K562 (cell line): ENCODE results near the gene PARD3B. TPM values are rescaled to one million over a fixed set of nuclear protein-coding genes. Genes with fewer than 3 reads are reported as not detected.

Experiments
- ATAC-seq: fragments of 200-7000 bp; cut with Tn5 transposase; 3 replicates; pipeline ENCODE4 v1.9.1; 2020; ENCODE audit warnings: moderate library complexity
- BruUV-seq: library from RNA; stranded (reverse); fragments of 400-500 nt; replicated peaks from 2 replicates; lab custom pipeline; 2021; lab: Mats Ljungman, UMichigan
- CTCF ChIA-PET: fragments of 300-600 bp; formaldehyde crosslinking; extraction: SDS; loops from one replicate; lab custom pipeline; 2021; ENCODE audit warnings: low intra/inter-chr PET ratio; lab: Yijun Ruan, JAX
- POLR2A ChIA-PET: fragments of 300-600, 350-650 bp; sonication (Branson Sonifier 250); formaldehyde crosslinking; extraction: SDS; loops from one replicate; lab custom pipeline; 2021; ENCODE audit warnings: antibody characterized with exemption, inconsistent platforms; lab: Yijun Ruan, JAX
- DNase-seq, 4 experiments: peaks; one replicate each; pipeline versions ENCODE4 v3.0.0 to v3.0.0-alpha.2; 2011 to 2018; ENCODE audit warnings: low spot score in 3 of 4, mixed read lengths in 3 of 4; ENCODE audit errors: extremely low read depth in 1 of 4
- FAIRE-seq: peaks from 2 replicates; lab custom pipeline; 2011; peaks lifted over from hg19 to GRCh38; lab: Jason Lieb, UNC
- H2AFZ ChIP-seq: 2 replicates; pipeline ENCODE4 v1.6.0; 2011; ENCODE audit warnings: low read depth, low read length, control low read depth, inconsistent platforms
- H3K27ac ChIP-seq: fragments of 200-600 bp; 3 replicates; pipeline ENCODE4 v1.8.0; 2011; ENCODE audit warnings: low read depth, mild to moderate bottlenecking, control low read depth, inconsistent platforms, low read length, moderate library complexity, mixed read lengths; ENCODE audit errors: extremely low read depth
- H3K27me3 ChIP-seq, 2 experiments: fragments of 300-600 bp in 1 of 2; 2 replicates in 1 of 2; 3 replicates in 1 of 2; pipeline versions ENCODE4 v1.6.0 to v1.8.0; 2011; ENCODE audit warnings: inconsistent platforms in 2 of 2, low read length in 2 of 2, mild to moderate bottlenecking in 1 of 2, mixed read lengths in 1 of 2, moderate library complexity in 1 of 2; ENCODE audit not compliant: control insufficient read depth in 2 of 2, insufficient read depth in 2 of 2
- H3K36me3 ChIP-seq: fragments of 300-600 bp; 3 replicates; pipeline ENCODE4 v1.8.0; 2011; ENCODE audit warnings: mild to moderate bottlenecking, low read length, inconsistent platforms; ENCODE audit not compliant: control insufficient read depth, insufficient read depth
- H3K4me1 ChIP-seq, 2 experiments: fragments of 200-600 bp in 1 of 2; replicated peaks in 1 of 2; 2 replicates in 1 of 2; 3 replicates in 1 of 2; pipeline versions ENCODE4 v1.5.1 to v1.8.0; 2011; ENCODE audit warnings: inconsistent platforms in 2 of 2, low read length in 2 of 2, mild to moderate bottlenecking in 1 of 2, mixed read lengths in 1 of 2, moderate library complexity in 1 of 2; ENCODE audit not compliant: control insufficient read depth in 2 of 2, insufficient read depth in 2 of 2
- H3K4me2 ChIP-seq: 2 replicates; pipeline ENCODE4 v1.6.1; 2011; ENCODE audit warnings: low read length, control low read depth, inconsistent platforms, mixed read lengths; ENCODE audit not compliant: insufficient read depth
- H3K4me3 ChIP-seq: fragments of 200-600 bp; sonication (generic), shearing (Covaris generic); 2 replicates; pipeline ENCODE4 v1.5.1; 2016; ENCODE audit warnings: control low read depth, inconsistent platforms
- H3K79me2 ChIP-seq: fragments of 200-600 bp; 3 replicates; pipeline ENCODE4 v1.8.0; 2011; ENCODE audit warnings: low read length, inconsistent platforms; ENCODE audit not compliant: control insufficient read depth, insufficient read depth
- H3K9ac ChIP-seq, 2 experiments: 2 replicates each; pipeline versions ENCODE4 v1.6.0 to v1.6.1; 2011; ENCODE audit warnings: low read depth in 2 of 2, low read length in 2 of 2, control low read depth in 1 of 2, inconsistent platforms in 1 of 2, mild to moderate bottlenecking in 1 of 2, mixed read lengths in 1 of 2; ENCODE audit not compliant: insufficient read depth in 1 of 2
- H3K9me1 ChIP-seq: one replicate; pipeline ENCODE4 v1.6.0; 2011; ENCODE audit warnings: inconsistent platforms, mild to moderate bottlenecking, low read length, moderate library complexity; ENCODE audit not compliant: control insufficient read depth, insufficient read depth
- H3K9me3 ChIP-seq: replicated peaks from 2 replicates; pipeline ENCODE4 v1.5.1; 2011; ENCODE audit warnings: low read depth, low read length, inconsistent platforms; ENCODE audit not compliant: control insufficient read depth, insufficient read depth
- H4K20me1 ChIP-seq: replicated peaks from 2 replicates; pipeline ENCODE4 v1.6.1; 2011; ENCODE audit warnings: low read length, inconsistent platforms, mixed read lengths; ENCODE audit not compliant: control insufficient read depth, insufficient read depth
- CBFA2T2 ChIP-seq: fragments of 450-650 bp; conservative IDR thresholded peaks from 2 replicates; pipeline ENCODE4 v1.6.1; 2017; ENCODE audit warnings: mild to moderate bottlenecking
- CBX2 ChIP-seq: fragments of 200-600 bp; sonication (generic); IDR thresholded peaks from one replicate; pipeline ENCODE4 v1.6.1; 2012; ENCODE audit warnings: mild to moderate bottlenecking, low read length, inconsistent platforms; ENCODE audit not compliant: insufficient read depth, poor library complexity, severe bottlenecking
- CHD2 ChIP-seq: IDR thresholded peaks from 2 replicates; pipeline ENCODE4 v1.6.1; 2011; ENCODE audit warnings: low read depth, low read length
- DIDO1 ChIP-seq: fragments of 450-650 bp; IDR thresholded peaks from 2 replicates; pipeline ENCODE4 v1.6.1; 2016; ENCODE audit warnings: low read depth, missing biosample characterization, missing genetic modification characterization
- HNRNPLL ChIP-seq: fragments of 200-400 bp; formaldehyde crosslinking; IDR thresholded peaks from 2 replicates; pipeline ENCODE4 v1.6.1; 2017; ENCODE audit warnings: low read length, low read depth, mild to moderate bottlenecking; ENCODE audit not compliant: poor library complexity, severe bottlenecking
- PML ChIP-seq: IDR thresholded peaks from 2 replicates; pipeline ENCODE4 v1.6.1; 2012; ENCODE audit warnings: low read length, inconsistent platforms
- POLR2A ChIP-seq: fragments of 450-650 bp; conservative IDR thresholded peaks from 2 replicates; pipeline ENCODE4 v1.6.1; 2016
- RBFOX2 ChIP-seq: fragments of 200-400 bp; formaldehyde crosslinking; IDR thresholded peaks from 2 replicates; pipeline ENCODE4 v1.6.1; 2017; ENCODE audit warnings: low read depth, mild to moderate bottlenecking, low read length, moderate library complexity
- TARDBP ChIP-seq: fragments of 450-650 bp; IDR thresholded peaks from 2 replicates; pipeline ENCODE4 v1.6.1; 2016
- TCFL5 ChIP-seq: fragments of 250-450 bp; sonication (Bioruptor Pico); conservative IDR thresholded peaks from 2 replicates; pipeline ENCODE4 v1.6.1; 2021; ENCODE audit warnings: mild to moderate bottlenecking, moderate library complexity, matching md5 sums
- WGBS: fragments of 100-300 bp; shearing (Covaris generic); methylation state at CpG from one replicate; pipeline ENCODE4 v1.1.6; 2016; ENCODE audit warnings: low coverage, mixed read lengths; ENCODE audit not compliant: insufficient coverage; ENCODE audit errors: missing lambda C conversion rate; 5-methylcytosine and 5-hydroxymethylcytosine counted together
- in situ Hi-C: fragments of 300-500 bp; cut with MboI; formaldehyde crosslinking; loops from 4 replicates; pipeline ENCODE4 v1.15.0; 2018; ENCODE audit warnings: inconsistent platforms, mixed read lengths
- intact Hi-C: fragments of 100-400 bp; cut with micrococcal nuclease; formaldehyde crosslinking; loops from 2 replicates; pipeline ENCODE4 v1.14.2; 2022
- polyA plus RNA-seq, 8 experiments: library from polyadenylated mRNA; depleted of rRNA in 4 of 8; stranded (reverse) in 5 of 8; unstranded in 3 of 8; fragments of >200 nt; fragmentation: Nextera tagmentation in 2 of 8; fragmentation: Illumina TruSeq in 1 of 8; extraction: Ambion mirVana in 2 of 8; extraction: Trizol in 1 of 8; gene quantifications; 2 replicates each; pipeline versions ENCODE4 v1.2.1 to v1.2.3, GENCODE V29; 2011 to 2014; ENCODE audit warnings: inconsistent platforms in 1 of 8, missing spikeins in 1 of 8
- total RNA-seq, 7 experiments: library from RNA; depleted of rRNA in 6 of 7; stranded (reverse); fragments of >200 nt in 6 of 7; fragmentation: Illumina TruSeq in 2 of 7; extraction: Trizol in 2 of 7; gene quantifications; 2 replicates each; pipeline versions ENCODE4 v1.2.1 to v1.2.3, GENCODE V29; 2011 to 2021; ENCODE audit warnings: low replicate concordance in 1 of 7
- TF ChIP-seq, protein P1 (sequence below): fragments of 450-650 bp; formaldehyde crosslinking; IDR thresholded peaks from 2 replicates; pipeline ENCODE4 v1.4.0; 2020; ENCODE audit warnings: mild to moderate bottlenecking, moderate library complexity
- TF ChIP-seq, protein P2 (sequence below): fragments of 450-650 bp; conservative IDR thresholded peaks from 2 replicates; pipeline ENCODE4 v1.6.1; 2016; ENCODE audit warnings: missing genetic modification characterization, low read depth, mild to moderate bottlenecking, control low read depth, missing compliant biosample characterization

Gene PARD3B
- total and polyA plus RNA-seq, 9 of the 15 experiments (the other 6 are each of a cell fraction or from before 2014, with no cell fraction given) = 0.15 to 3.0 (median 1.1) TPM

DNA sequence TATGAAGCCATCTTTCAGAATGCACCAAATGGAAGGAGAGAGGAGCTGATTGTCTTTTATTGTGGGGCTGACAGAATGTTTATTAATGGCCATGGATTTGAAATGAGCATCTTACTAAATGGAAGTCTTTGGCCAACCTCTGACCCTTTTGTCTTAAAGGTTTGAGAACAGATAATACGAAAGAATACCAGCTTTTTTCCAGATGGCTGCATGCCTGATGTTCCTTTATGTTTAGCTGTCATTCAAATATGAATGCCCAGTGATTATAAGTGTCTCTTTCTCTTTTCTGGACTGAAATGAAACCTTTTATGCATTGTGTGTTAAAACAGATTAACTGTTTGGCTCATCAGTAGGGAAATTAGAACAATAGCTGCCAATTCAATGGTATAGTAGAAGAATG is 46.0 kb downstream of the PARD3B start:
- CTCF ChIA-PET = no interaction called here
- Histone ChIP-seq H3K4me3 (no peak overlapping the region), H3K27ac (no peak overlapping the region), H3K79me2 (no peaks in the 10 kb centered on the region), H3K9me1 (no peaks in the 10 kb centered on the region), H3K9ac (no peak overlapping the region)
- no peak for ATAC-seq
- 28% methylated on average over 1 of the region's 1 CpG for WGBS
- no TSS peak for BruUV-seq
- in situ Hi-C loops = no loop called here
- no peak for TF ChIP-seq TARDBP
- TF ChIP-seq, protein P1, sequence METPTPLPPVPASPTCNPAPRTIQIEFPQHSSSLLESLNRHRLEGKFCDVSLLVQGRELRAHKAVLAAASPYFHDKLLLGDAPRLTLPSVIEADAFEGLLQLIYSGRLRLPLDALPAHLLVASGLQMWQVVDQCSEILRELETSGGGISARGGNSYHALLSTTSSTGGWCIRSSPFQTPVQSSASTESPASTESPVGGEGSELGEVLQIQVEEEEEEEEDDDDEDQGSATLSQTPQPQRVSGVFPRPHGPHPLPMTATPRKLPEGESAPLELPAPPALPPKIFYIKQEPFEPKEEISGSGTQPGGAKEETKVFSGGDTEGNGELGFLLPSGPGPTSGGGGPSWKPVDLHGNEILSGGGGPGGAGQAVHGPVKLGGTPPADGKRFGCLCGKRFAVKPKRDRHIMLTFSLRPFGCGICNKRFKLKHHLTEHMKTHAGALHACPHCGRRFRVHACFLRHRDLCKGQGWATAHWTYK = no peak
- no peak for TF ChIP-seq DIDO1 (tag)
- no peak for TF ChIP-seq CBFA2T2
- TF ChIP-seq, protein P2, sequence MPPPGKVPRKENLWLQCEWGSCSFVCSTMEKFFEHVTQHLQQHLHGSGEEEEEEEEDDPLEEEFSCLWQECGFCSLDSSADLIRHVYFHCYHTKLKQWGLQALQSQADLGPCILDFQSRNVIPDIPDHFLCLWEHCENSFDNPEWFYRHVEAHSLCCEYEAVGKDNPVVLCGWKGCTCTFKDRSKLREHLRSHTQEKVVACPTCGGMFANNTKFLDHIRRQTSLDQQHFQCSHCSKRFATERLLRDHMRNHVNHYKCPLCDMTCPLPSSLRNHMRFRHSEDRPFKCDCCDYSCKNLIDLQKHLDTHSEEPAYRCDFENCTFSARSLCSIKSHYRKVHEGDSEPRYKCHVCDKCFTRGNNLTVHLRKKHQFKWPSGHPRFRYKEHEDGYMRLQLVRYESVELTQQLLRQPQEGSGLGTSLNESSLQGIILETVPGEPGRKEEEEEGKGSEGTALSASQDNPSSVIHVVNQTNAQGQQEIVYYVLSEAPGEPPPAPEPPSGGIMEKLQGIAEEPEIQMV (tag) = no peak
- no peak for TF ChIP-seq RBFOX2
- no peak for TF ChIP-seq HNRNPLL
- TF ChIP-seq PML = no peak
- TF ChIP-seq POLR2A = no peak
- no peak for TF ChIP-seq CHD2
- no peak for TF ChIP-seq TCFL5
- TF ChIP-seq CBX2 = no peak
- TF ChIP-seq, all 486 proteins: peak for 0
- intact Hi-C loops = no loop called here
- POLR2A ChIA-PET = no interaction called here
- no peaks in the 10 kb centered on the region for H3K36me3 ChIP-seq
- no peaks in the 10 kb centered on the region for H3K27me3 ChIP-seq
- H3K9me3 ChIP-seq = no peaks in the 10 kb centered on the region
- no peak overlapping the region for H3K4me2 ChIP-seq
- DNase-seq = no peak
- FAIRE-seq = no peak
- no peak overlapping the region for H2AFZ ChIP-seq
- H3K4me1 ChIP-seq = no peaks in the 10 kb centered on the region
- no peaks in the 10 kb centered on the region for H4K20me1 ChIP-seq
